Measurements from ENCODE around the gene PKN2. TPM values are rescaled to one million over a fixed set of nuclear protein-coding genes. Genes with fewer than 3 reads are reported as not detected.

The PKN2 gene
- total and polyA plus RNA-seq, 2 of the 8 experiments (the other 6 are each of a cell fraction or from before 2014, with no cell fraction given) = 7.8 to 32.0 TPM

GRCh38 chr1:88730132-88730675 lies 46.1 kb downstream of the PKN2 start:
- Histone ChIP-seq H3K14ac (ENCODE audit: insufficient read length) (no peak overlapping the region), H3K4me3 (ENCODE audit: extremely low read depth in 1 of 4, insufficient read depth in 2 of 4, low read depth in 3 of 4, low read length in 4 of 4) (no peak overlapping the region), H3K9ac (replicated peaks in 1 of 4; ENCODE audit: extremely low read depth in 1 of 4, low read depth in 3 of 4, low read length in 3 of 4) (no peak overlapping the region), H2BK5ac (ENCODE audit: low read depth, low read length) (no peak overlapping the region), H4K5ac (ENCODE audit: insufficient read length, low read depth, low read length) (no peak overlapping the region), H3K27ac (ENCODE audit: low read depth, low read length) (no peak overlapping the region), H2BK15ac (ENCODE audit: low read length) (no peak overlapping the region), H3K79me2 (ENCODE audit: control insufficient read depth in 1 of 2, insufficient read depth in 2 of 2, low read length in 2 of 2) (peaks cover 0 to 96% of the 10 kb centered on the region in 2 experiments; a peak in 2 of 4 replicates), H3K23me2 (ENCODE audit: low read depth, low read length) (no peaks in the 10 kb centered on the region), H3K79me1 (ENCODE audit: low read depth, low read length) (peaks cover 6% of the 10 kb centered on the region; the same call in 1 of the 2 replicates), H3K4ac (replicated peaks; ENCODE audit: insufficient read length, low read depth, low read length) (no peak overlapping the region), H2AK5ac (ENCODE audit: low read depth, low read length) (no peak overlapping the region), H4K8ac (ENCODE audit: extremely low read depth, insufficient read depth, low read length) (no peak overlapping the region), H3K36me3 (ENCODE audit: control insufficient read depth in 2 of 4, insufficient read depth in 4 of 4, low read length in 3 of 4) (peaks cover 0 to 4% (median 0%) of the 10 kb centered on the region in 4 experiments; a peak in 1 of 8 replicates), H2AFZ (ENCODE audit: low read length) (no peak overlapping the region), H3K27me3 (replicated peaks in 1 of 4; ENCODE audit: control insufficient read depth in 3 of 4, extremely low read depth in 1 of 4, insufficient read depth in 3 of 4, low read length in 3 of 4) (no peaks in the 10 kb centered on the region), H3K4me1 (replicated peaks in 1 of 4; ENCODE audit: control insufficient read depth in 3 of 4, insufficient read depth in 4 of 4, low read length in 3 of 4) (peaks cover 0 to 8% (median 0%) of the 10 kb centered on the region in 4 experiments; a peak in 2 of 7 replicates), H3K56ac (replicated peaks; ENCODE audit: insufficient read length, low read depth, low read length) (no peak overlapping the region), H2BK120ac (replicated peaks; ENCODE audit: low read depth, low read length) (no peak overlapping the region), H2BK12ac (ENCODE audit: low read depth, low read length) (no peak overlapping the region), H3K4me2 (ENCODE audit: insufficient read depth in 1 of 2, low read depth in 2 of 2, low read length in 2 of 2) (no peak overlapping the region), H4K91ac (replicated peaks; ENCODE audit: insufficient read length, low read length) (no peak overlapping the region), H3K23ac (ENCODE audit: insufficient read length) (no peak overlapping the region), H3K9me3 (ENCODE audit: insufficient read depth in 2 of 2, low read depth in 1 of 2, low read length in 1 of 2) (peaks cover 0 to 2% of the 10 kb centered on the region in 2 experiments; a peak in 1 of 4 replicates), H4K20me1 (replicated peaks in 1 of 2; ENCODE audit: control insufficient read depth in 1 of 2, insufficient read depth in 2 of 2, low read length in 2 of 2) (peaks cover 0 to 2% of the 10 kb centered on the region in 2 experiments), H3K18ac (ENCODE audit: extremely low read depth, low read length) (no peak overlapping the region), H2BK20ac (ENCODE audit: low read length) (no peak overlapping the region)
- ChIA-PET POLR2A (ENCODE audit: partially characterized antibody) (interaction anchor here (0.7 kb wide), 1 partner anchor 439 kb away, joined by 3 read pairs; no protein-coding TSS in a partner anchor), CTCF (ENCODE audit: partially characterized antibody) (interaction anchor here (1.3 kb wide), 1 partner anchor 71 kb away, joined by 3 read pairs; no protein-coding TSS in a partner anchor)
- 90% methylated on average over 3 of the region's 4 CpGs; no CpG with 5 or more reads in 1 of the 2 experiments for WGBS, 2 experiments (ENCODE audit: extremely low coverage in 1 of 2, insufficient coverage in 1 of 2, insufficient read length in 1 of 2, insufficient replicate concordance in 2 of 2, low coverage in 1 of 2, low lambda C conversion rate in 2 of 2, missing lambda C conversion rate in 1 of 2)
- FAIRE-seq = no peak
- no peak for DNase-seq (ENCODE audit: low read depth in 1 of 2, low spot score in 2 of 2)
- TF ChIP-seq GTF2F1 (IDR thresholded peaks at IDR 0.05; ENCODE audit: borderline replicate concordance, low read depth, low read length) (no peak), BCL11A (IDR thresholded peaks at IDR 0.05; ENCODE audit: low read depth in 2 of 2, low read length in 2 of 2) (no peak), NANOG (IDR thresholded peaks at IDR 0.05; ENCODE audit: insufficient read depth, low read depth, low read length, poor library complexity, severe bottlenecking) (no peak), SP4 (IDR thresholded peaks at IDR 0.05; ENCODE audit: low read length) (no peak), BRCA1 (IDR thresholded peaks at IDR 0.05; ENCODE audit: low read depth, low read length) (no peak), POU5F1 (IDR thresholded peaks at IDR 0.05; ENCODE audit: low read depth, low read length) (no peak), YY1 (IDR thresholded peaks at IDR 0.05; ENCODE audit: low read depth, low read length) (no peak), RAD21 (IDR thresholded peaks at IDR 0.05 in 1 of 2, conservative IDR thresholded peaks at IDR 0.05 in 1 of 2; ENCODE audit: low read depth in 2 of 2, low read length in 2 of 2) (no peak), SIN3A (conservative IDR thresholded peaks at IDR 0.05 in 1 of 2, IDR thresholded peaks at IDR 0.05 in 1 of 2; ENCODE audit: low read depth in 1 of 2, low read length in 2 of 2) (no peak), SRF (IDR thresholded peaks at IDR 0.05; ENCODE audit: low read depth, low read length) (no peak), RNF2 (IDR thresholded peaks at IDR 0.05; ENCODE audit: borderline replicate concordance, low read depth, low read length, missing control alignments, poor library complexity, severe bottlenecking) (no peak)

Data from H1 (cell line).